B cell (primary cell): ENCODE results near the gene ELL. TPM values are rescaled to one million over a fixed set of nuclear protein-coding genes. Genes with fewer than 3 reads are reported as not detected.

Source experiments
- ATAC-seq: fragments of 200-7000 bp; cut with Tn5 transposase; one replicate; pipeline ENCODE4 v1.10.0; 2021; ENCODE audit warnings: low read depth, mild to moderate bottlenecking, moderate number of reproducible peaks, moderate library complexity
- CTCF ChIA-PET: fragments of 350-600 bp; sonication (Branson Sonifier 250); formaldehyde crosslinking; loops from one replicate; lab custom pipeline; 2021; ENCODE audit warnings: antibody characterized with exemption, inconsistent platforms; lab: Charles Lee
- POLR2A ChIA-PET: fragments of 350-600 bp; sonication (Branson Sonifier 250); formaldehyde crosslinking; loops from one replicate; lab custom pipeline; 2021; ENCODE audit warnings: antibody characterized with exemption; lab: Charles Lee
- DNase-seq: peaks from one replicate; pipeline ENCODE4 v3.0.0; 2013
- H2AFZ ChIP-seq: 2 replicates; pipeline ENCODE4 v1.6.1; 2012; ENCODE audit warnings: mild to moderate bottlenecking, low read depth, low read length; ENCODE audit not compliant: insufficient read depth, poor library complexity, severe bottlenecking
- H3K27ac ChIP-seq, 2 donors: 1 replicate in 1 of 2; 2 replicates in 1 of 2; pipeline ENCODE4 v1.5.1; 2012 to 2013; ENCODE audit warnings: low read length in 2 of 2, mild to moderate bottlenecking in 2 of 2, moderate library complexity in 1 of 2
- H3K27me3 ChIP-seq, 4 experiments: fragments of 200-600 bp in 1 of 4; sonication (generic) in 1 of 4; replicated peaks in 1 of 4; 1 replicate in 2 of 4; 2 replicates in 2 of 4; pipeline versions ENCODE4 v1.6.1 to v1.7.0; 2013 to 2016; ENCODE audit warnings: low read length in 3 of 4, mild to moderate bottlenecking in 2 of 4, mixed read lengths in 1 of 4, moderate library complexity in 1 of 4; ENCODE audit not compliant: insufficient read depth in 4 of 4, control insufficient read depth in 3 of 4; ENCODE audit errors: control extremely low read depth in 1 of 4
- H3K36me3 ChIP-seq, 2 experiments: replicated peaks in 1 of 2; 1 replicate in 1 of 2; 2 replicates in 1 of 2; pipeline versions ENCODE4 v1.6.1 to v1.7.1; 2013; ENCODE audit warnings: low read length in 1 of 2; ENCODE audit not compliant: insufficient read depth in 2 of 2, control insufficient read depth in 1 of 2; ENCODE audit errors: control extremely low read depth in 1 of 2, extremely low read depth in 1 of 2
- H3K4me1 ChIP-seq, 2 donors: fragments of 200-600 bp in 1 of 2; sonication (generic) in 1 of 2; 1 replicate in 1 of 2; 2 replicates in 1 of 2; pipeline versions ENCODE4 v1.5.1 to v1.6.1; 2013 to 2017; ENCODE audit warnings: low read length in 2 of 2; ENCODE audit not compliant: control insufficient read depth in 2 of 2, insufficient read depth in 2 of 2
- H3K4me2 ChIP-seq: replicated peaks from 2 replicates; pipeline ENCODE3; 2012; ENCODE audit warnings: mild to moderate bottlenecking, low read depth, low read length; ENCODE audit not compliant: poor library complexity, severe bottlenecking
- H3K4me3 ChIP-seq, 5 experiments: fragments of 200-600 bp in 1 of 5; sonication (generic) in 1 of 5; 1 replicate in 3 of 5; 2 replicates in 2 of 5; pipeline versions ENCODE4 v1.5.1 to v1.7.0; 2011 to 2016; ENCODE audit warnings: low read length in 4 of 5, mild to moderate bottlenecking in 4 of 5, low read depth in 2 of 5, control low read depth in 1 of 5, moderate library complexity in 1 of 5; ENCODE audit not compliant: insufficient read depth in 1 of 5; ENCODE audit errors: control extremely low read depth in 1 of 5, extremely low read depth in 1 of 5
- H3K79me2 ChIP-seq: fragments of 200-600 bp; sonication (generic); one replicate; pipeline ENCODE4 v1.6.0; 2016; ENCODE audit warnings: low read length; ENCODE audit not compliant: control insufficient read depth, insufficient read depth
- H3K9ac ChIP-seq: fragments of 200-600 bp; sonication (generic); 2 replicates; pipeline ENCODE4 v1.6.1; 2017; ENCODE audit warnings: mild to moderate bottlenecking, low read length, moderate library complexity
- H3K9me3 ChIP-seq, 3 donors: one replicate each; pipeline versions ENCODE4 v1.6.1 to v1.7.1; 2013; ENCODE audit warnings: low read length in 2 of 3; ENCODE audit not compliant: control insufficient read depth in 2 of 3, insufficient read depth in 1 of 3; ENCODE audit errors: control extremely low read depth in 1 of 3
- H4K20me1 ChIP-seq: 2 replicates; pipeline ENCODE4 v1.6.0; 2012; ENCODE audit warnings: mild to moderate bottlenecking, low read length; ENCODE audit not compliant: insufficient read depth, control insufficient read depth, poor library complexity, severe bottlenecking
- H3K27ac Mint-ChIP-seq: one replicate; pipeline ENCODE4 v1.8.0; 2021; ENCODE audit warnings: mixed read lengths
- H3K27me3 Mint-ChIP-seq: one replicate; pipeline ENCODE4 v1.8.0; 2021; ENCODE audit warnings: mixed read lengths
- H3K4me1 Mint-ChIP-seq: one replicate; pipeline ENCODE4 v1.8.0; 2021; ENCODE audit warnings: mixed read lengths
- H3K4me3 Mint-ChIP-seq: one replicate; pipeline ENCODE4 v1.8.0; 2021; ENCODE audit warnings: mixed read lengths
- H3K9me3 Mint-ChIP-seq: one replicate; pipeline ENCODE4 v1.8.0; 2022; ENCODE audit warnings: mixed read lengths; ENCODE audit not compliant: insufficient read depth
- CTCF ChIP-seq: fragments of 200-600 bp; IDR thresholded peaks from one replicate; pipeline ENCODE4 v1.8.0; 2022; ENCODE audit warnings: antibody characterized with exemption, mild to moderate bottlenecking
- EZH2 ChIP-seq: IDR thresholded peaks from 2 replicates; pipeline ENCODE4 v1.6.1; 2012; ENCODE audit warnings: borderline replicate concordance, low read depth, mild to moderate bottlenecking, moderate library complexity, low read length; ENCODE audit not compliant: insufficient read depth, poor library complexity, severe bottlenecking
- WGBS: methylation state at CpG from one replicate; pipeline ENCODE4 v1.1.5; 2013; ENCODE audit warnings: missing lambda C conversion rate; ENCODE audit not compliant: insufficient coverage; 5-methylcytosine and 5-hydroxymethylcytosine counted together
- intact Hi-C: fragments of 100-400 bp; cut with micrococcal nuclease; formaldehyde crosslinking; loops from one replicate; pipeline ENCODE4 v1.10.0; 2022
- polyA plus RNA-seq: library from polyadenylated mRNA; depleted of rRNA; stranded (reverse); fragments of >200 nt; gene quantifications from 2 replicates; pipeline ENCODE4 v1.2.3, GENCODE V29; 2012
- total RNA-seq, 2 donors: library from RNA; stranded (reverse); fragments of 120-200 nt in 1 of 2; gene quantifications; 1 replicate in 1 of 2; 2 replicates in 1 of 2; pipeline versions ENCODE4 v1.2.3 to v1.2.4, GENCODE V29; 2013 to 2022

ELL gene
- total and polyA plus RNA-seq, 2 donors (not counting 1 experiment from before 2014, with no cell fraction given) = 21.2 to 31.4 TPM

GRCh38 chr19:18496167-18496979, 25.5 kb downstream of the ELL start:
- Histone ChIP-seq H3K4me3 (no peak overlapping the region), H2AFZ (no peak overlapping the region), H3K9ac (no peak overlapping the region), H4K20me1 (peaks cover 100% of the 10 kb centered on the region), H3K27ac (no peak overlapping the region), H3K4me2 (peak overlapping the region; percentile 40), H3K27me3 (no peaks in the 10 kb centered on the region), H3K79me2 (peaks cover 100% of the 10 kb centered on the region), H3K36me3 (no peaks in the 10 kb centered on the region), H3K9me3 (no peaks in the 10 kb centered on the region), H3K4me1 (peaks cover 25 to 42% of the 10 kb centered on the region in 2 donors)
- Mint-ChIP-seq H3K4me3 (peak overlapping the region; percentile 23), H3K9me3 (no peaks in the 10 kb centered on the region), H3K4me1 (peaks cover 65% of the 10 kb centered on the region), H3K27ac (no peak overlapping the region), H3K27me3 (no peaks in the 10 kb centered on the region)
- intact Hi-C loops = no loop called here
- ATAC-seq = no peak
- POLR2A ChIA-PET = no interaction called here
- 44% methylated on average over 6 of the region's 11 CpGs for WGBS
- no peak for DNase-seq
- CTCF ChIA-PET = interaction anchor here (2.0 kb wide), 1 partner anchor 23 kb away, joined by 5 read pairs; no protein-coding TSS in a partner anchor
- TF ChIP-seq CTCF (no peak), EZH2 (no peak)

- Mint-ChIP-seq H3K27ac (no peak overlapping the region), H3K27me3 (no peaks in the 10 kb centered on the region), H3K4me1 (peaks cover 57% of the 10 kb centered on the region), H3K9me3 (no peaks in the 10 kb centered on the region), H3K4me3 (no peak overlapping the region)
- Histone ChIP-seq H3K4me1 (peaks cover 25 to 39% of the 10 kb centered on the region in 2 donors), H2AFZ (no peak overlapping the region), H3K36me3 (no peaks in the 10 kb centered on the region), H3K9ac (no peak overlapping the region), H3K9me3 (no peaks in the 10 kb centered on the region), H4K20me1 (peaks cover 100% of the 10 kb centered on the region), H3K27ac (no peak overlapping the region), H3K4me3 (no peak overlapping the region), H3K79me2 (peaks cover 99% of the 10 kb centered on the region), H3K27me3 (no peaks in the 10 kb centered on the region), H3K4me2 (peak overlapping the region; percentile 11)
- CTCF ChIA-PET = interaction anchor here (2.0 kb wide), 1 partner anchor 25 kb away, joined by 5 read pairs; no protein-coding TSS in a partner anchor
- 94% methylated on average over 12 of the region's 14 CpGs for WGBS
- ATAC-seq = no peak
- DNase-seq = no peak
- TF ChIP-seq EZH2 = no peak
- intact Hi-C loops = no loop called here
- POLR2A ChIA-PET = interaction anchor here (0.6 kb wide), 1 partner anchor 136 kb away, joined by 3 read pairs; no protein-coding TSS in a partner anchor
Observed at GRCh38 chr19:18495204-18495911, 26.5 kb downstream of the ELL start.
